Glutamatergic neuron (in vitro differentiated cells): ENCODE measurements around the gene CARD9. TPM values are rescaled to one million over a fixed set of nuclear protein-coding genes. Genes with fewer than 3 reads are reported as not detected.

ENCODE experiments used
- DNase-seq: peaks from one replicate; pipeline ENCODE4 v3.0.0; 2022
- H3K27ac Mint-ChIP-seq: one replicate; pipeline ENCODE4 v1.8.0; 2020; ENCODE audit warnings: mild to moderate bottlenecking, mixed read lengths, inconsistent platforms; ENCODE audit not compliant: unreplicated experiment
- H3K27me3 Mint-ChIP-seq: one replicate; pipeline ENCODE4 v1.8.0; 2020; ENCODE audit warnings: mild to moderate bottlenecking, moderate library complexity, mixed read lengths, inconsistent platforms; ENCODE audit not compliant: unreplicated experiment
- H3K36me3 Mint-ChIP-seq: one replicate; pipeline ENCODE4 v1.8.0; 2020; ENCODE audit warnings: mild to moderate bottlenecking, mixed read lengths, inconsistent platforms; ENCODE audit not compliant: unreplicated experiment
- H3K4me1 Mint-ChIP-seq: one replicate; pipeline ENCODE4 v1.8.0; 2020; ENCODE audit warnings: mild to moderate bottlenecking, low read depth, mixed read lengths, inconsistent platforms; ENCODE audit not compliant: unreplicated experiment
- H3K4me3 Mint-ChIP-seq: one replicate; pipeline ENCODE4 v1.8.0; 2020; ENCODE audit warnings: mild to moderate bottlenecking, mixed read lengths, inconsistent platforms; ENCODE audit not compliant: unreplicated experiment
- H3K9me3 Mint-ChIP-seq: one replicate; pipeline ENCODE4 v1.8.0; 2020; ENCODE audit warnings: mild to moderate bottlenecking, moderate library complexity, mixed read lengths, inconsistent platforms; ENCODE audit not compliant: unreplicated experiment
- total RNA-seq: library from RNA; stranded (reverse); fragmentation: NEBNext Ultra II Directional; extraction: Animal tissue kit (Norgen Biotek cat#: 25700); gene quantifications from one replicate; pipeline ENCODE4 v1.2.1, GENCODE V29; 2021; ENCODE audit not compliant: unreplicated experiment
- TF ChIP-seq, protein P1 (sequence below): fragments of 200-600 bp; sonication (generic); IDR thresholded peaks from one replicate; pipeline ENCODE4 v1.5.0; 2021; ENCODE audit not compliant: partially characterized antibody, unreplicated experiment

The CARD9 gene
- total RNA-seq, 1 donor from 2014 or later = 4.1 TPM

- no peak for DNase-seq
- H3K27me3 Mint-ChIP-seq = peaks cover 1% of the 10 kb centered on the region
- TF ChIP-seq, protein P1, sequence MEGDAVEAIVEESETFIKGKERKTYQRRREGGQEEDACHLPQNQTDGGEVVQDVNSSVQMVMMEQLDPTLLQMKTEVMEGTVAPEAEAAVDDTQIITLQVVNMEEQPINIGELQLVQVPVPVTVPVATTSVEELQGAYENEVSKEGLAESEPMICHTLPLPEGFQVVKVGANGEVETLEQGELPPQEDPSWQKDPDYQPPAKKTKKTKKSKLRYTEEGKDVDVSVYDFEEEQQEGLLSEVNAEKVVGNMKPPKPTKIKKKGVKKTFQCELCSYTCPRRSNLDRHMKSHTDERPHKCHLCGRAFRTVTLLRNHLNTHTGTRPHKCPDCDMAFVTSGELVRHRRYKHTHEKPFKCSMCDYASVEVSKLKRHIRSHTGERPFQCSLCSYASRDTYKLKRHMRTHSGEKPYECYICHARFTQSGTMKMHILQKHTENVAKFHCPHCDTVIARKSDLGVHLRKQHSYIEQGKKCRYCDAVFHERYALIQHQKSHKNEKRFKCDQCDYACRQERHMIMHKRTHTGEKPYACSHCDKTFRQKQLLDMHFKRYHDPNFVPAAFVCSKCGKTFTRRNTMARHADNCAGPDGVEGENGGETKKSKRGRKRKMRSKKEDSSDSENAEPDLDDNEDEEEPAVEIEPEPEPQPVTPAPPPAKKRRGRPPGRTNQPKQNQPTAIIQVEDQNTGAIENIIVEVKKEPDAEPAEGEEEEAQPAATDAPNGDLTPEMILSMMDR = no peak
- H3K9me3 Mint-ChIP-seq = peaks cover 5% of the 10 kb centered on the region
- H3K4me1 Mint-ChIP-seq = no peaks in the 10 kb centered on the region
- H3K36me3 Mint-ChIP-seq = no peaks in the 10 kb centered on the region
- no peak overlapping the region for H3K4me3 Mint-ChIP-seq
- no peak overlapping the region for H3K27ac Mint-ChIP-seq
Observed at GRCh38 chr9:136393531-136393930, 20.1 kb upstream of the CARD9 start.

- no peak for DNase-seq
- Mint-ChIP-seq H3K27ac (no peak overlapping the region), H3K4me1 (no peaks in the 10 kb centered on the region), H3K27me3 (peaks cover 1% of the 10 kb centered on the region), H3K36me3 (no peaks in the 10 kb centered on the region), H3K4me3 (no peak overlapping the region), H3K9me3 (peaks cover 3% of the 10 kb centered on the region)
- TF ChIP-seq, protein P1 = no peak
Observed at GRCh38 chr9:136392538-136393449, 19.3 kb upstream of the CARD9 start.

DNA sequence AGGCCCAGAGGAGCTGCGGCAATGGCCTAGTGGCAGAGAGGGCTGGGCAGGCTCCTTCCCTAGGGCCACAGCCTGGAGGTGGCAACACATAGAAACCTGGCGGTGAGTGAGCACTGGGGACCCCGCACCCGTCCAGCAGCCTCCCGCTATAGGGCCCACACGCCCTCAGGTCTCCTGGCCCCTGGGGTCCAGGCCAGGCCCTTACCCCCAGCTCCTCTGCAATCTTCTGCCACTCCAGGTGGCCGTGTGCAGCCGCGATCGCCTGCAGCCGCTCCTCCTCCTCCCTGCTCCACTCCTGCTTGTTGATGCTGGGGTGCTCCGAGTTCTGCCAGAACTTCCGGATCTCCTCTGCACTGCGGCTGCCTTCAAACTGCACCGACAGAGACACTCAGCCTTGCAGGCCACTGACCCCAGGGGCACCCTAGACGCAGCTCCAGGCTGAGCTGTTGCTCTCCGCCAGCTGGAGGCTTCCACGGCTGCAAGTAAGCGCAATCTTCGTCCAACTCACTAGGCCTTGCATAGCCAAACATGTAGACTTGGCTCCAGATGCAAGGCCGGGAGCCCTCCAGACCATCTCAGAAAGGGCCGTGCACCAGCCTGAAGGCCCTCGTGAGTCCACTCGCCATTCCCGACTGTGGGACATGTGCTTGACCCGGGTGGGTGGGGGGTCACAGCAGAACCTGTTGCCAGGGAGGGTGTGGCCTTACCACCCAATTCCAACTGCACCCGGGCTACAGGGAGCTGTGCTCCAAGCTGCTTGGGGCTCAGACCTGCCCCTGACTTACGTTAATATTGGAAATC is 18.5 kb upstream of the CARD9 start:
- Mint-ChIP-seq H3K36me3 (no peaks in the 10 kb centered on the region), H3K27me3 (peaks cover 1% of the 10 kb centered on the region), H3K4me1 (no peaks in the 10 kb centered on the region), H3K9me3 (peaks cover 5% of the 10 kb centered on the region), H3K27ac (no peak overlapping the region), H3K4me3 (no peak overlapping the region)
- TF ChIP-seq, protein P1 = no peak
- DNase-seq = no peak

DNA sequence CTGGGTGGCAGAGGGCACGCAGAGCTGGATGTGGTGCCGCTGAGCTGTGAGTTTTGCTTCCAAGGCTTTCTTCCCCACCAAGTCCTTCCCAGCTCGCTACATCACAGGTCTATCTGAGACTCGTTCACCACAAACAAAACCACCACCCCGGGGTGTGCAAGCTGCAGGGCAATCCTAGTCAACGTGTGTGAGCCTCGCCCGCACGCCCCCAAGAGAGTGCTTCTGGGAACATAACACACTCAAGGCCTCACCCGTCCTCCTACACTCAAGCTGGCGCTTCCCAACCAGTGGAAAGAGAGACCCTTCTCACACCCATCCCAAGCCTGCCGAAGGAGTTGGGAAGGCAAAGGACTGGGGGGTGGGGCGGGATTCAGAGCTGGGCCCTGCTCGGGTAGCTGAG is 15.9 kb upstream of the CARD9 start:
- DNase-seq = no peak
- TF ChIP-seq, protein P1 = no peak
- no peak overlapping the region for H3K27ac Mint-ChIP-seq
- H3K9me3 Mint-ChIP-seq = peaks cover 1% of the 10 kb centered on the region
- H3K36me3 Mint-ChIP-seq = no peaks in the 10 kb centered on the region
- no peaks in the 10 kb centered on the region for H3K27me3 Mint-ChIP-seq
- H3K4me1 Mint-ChIP-seq = no peaks in the 10 kb centered on the region
- H3K4me3 Mint-ChIP-seq = no peak overlapping the region
